Progenitor cell of endocrine pancreas (in vitro differentiated cells): ENCODE results near the gene ZFPM1. TPM values are rescaled to one million over a fixed set of nuclear protein-coding genes. Genes with fewer than 3 reads are reported as not detected.

Experiments used
- DNase-seq: peaks from one replicate; pipeline ENCODE4 v3.0.0; 2021; ENCODE audit warnings: low spot score; ENCODE audit not compliant: unreplicated experiment
- H3K27ac Mint-ChIP-seq: 2 replicates; pipeline ENCODE4 v1.8.0; 2021; ENCODE audit warnings: mild to moderate bottlenecking, moderate library complexity, mixed read lengths
- H3K27me3 Mint-ChIP-seq: 2 replicates; pipeline ENCODE4 v1.8.0; 2021; ENCODE audit warnings: mixed read lengths
- H3K36me3 Mint-ChIP-seq: 2 replicates; pipeline ENCODE4 v1.8.0; 2022; ENCODE audit warnings: mixed read lengths; ENCODE audit not compliant: insufficient read depth
- H3K4me1 Mint-ChIP-seq: 2 replicates; pipeline ENCODE4 v1.8.0; 2021; ENCODE audit warnings: low read depth, mixed read lengths
- H3K4me3 Mint-ChIP-seq: 2 replicates; pipeline ENCODE4 v1.8.0; 2021; ENCODE audit warnings: low read depth, mild to moderate bottlenecking, moderate library complexity, mixed read lengths
- H3K9me3 Mint-ChIP-seq: 2 replicates; pipeline ENCODE4 v1.8.0; 2021; ENCODE audit warnings: low read depth, mixed read lengths
- CTCF ChIP-seq: fragments of 200-600 bp; sonication (generic); IDR thresholded peaks from one replicate; pipeline ENCODE4 v1.5.0; 2021; ENCODE audit warnings: antibody characterized with exemption, mild to moderate bottlenecking; ENCODE audit not compliant: unreplicated experiment
- long read RNA-seq: library from polyadenylated mRNA; unstranded; transcript quantifications from one replicate; pipeline ENCODE4 v2.0.0, GENCODE V29; 2020
- total RNA-seq: library from RNA; stranded (reverse); gene quantifications from 2 replicates; pipeline ENCODE4 v1.2.1, GENCODE V29; 2021

The ZFPM1 gene
- 88.5 and 90.6 TPM in 2 replicates for total RNA-seq
- long read RNA-seq, partial matches to known transcripts, result 0 of 1 reads
- long read RNA-seq, other reads (novel, unspliced or antisense), result 1 of 1 reads

GRCh38 chr16:88453217-88453531 is at the start of gene ZFPM1:
Gene ZFPM1 (plus strand): TSS chr16:88453280. CDS start chr16:88453639, 359 bp downstream.
- Mint-ChIP-seq H3K27me3 (peaks cover 13% of the 10 kb centered on the region), H3K4me3 (peak within 1 kb of the TSS; percentile 87), H3K27ac (no peak within 1 kb of the TSS), H3K36me3 (no peaks in the 10 kb centered on the region), H3K9me3 (no peaks in the 10 kb centered on the region), H3K4me1 (peaks cover 8% of the 10 kb centered on the region)
- TF ChIP-seq CTCF, result no peak
- DNase-seq, result no peak

- Mint-ChIP-seq H3K27ac (no peak overlapping the region), H3K27me3 (peaks cover 25% of the 10 kb centered on the region), H3K4me3 (no peak overlapping the region), H3K4me1 (no peaks in the 10 kb centered on the region), H3K9me3 (no peaks in the 10 kb centered on the region), H3K36me3 (no peaks in the 10 kb centered on the region)
- DNase-seq, result no peak
- no peak for TF ChIP-seq CTCF
Measured at GRCh38 chr16:88403794-88404581, 49.1 kb upstream of the ZFPM1 start.

- no peaks in the 10 kb centered on the region for H3K4me1 Mint-ChIP-seq
- no peaks in the 10 kb centered on the region for H3K9me3 Mint-ChIP-seq
- H3K27me3 Mint-ChIP-seq, result peaks cover 22% of the 10 kb centered on the region
- TF ChIP-seq CTCF, result no peak
- H3K27ac Mint-ChIP-seq, result no peak overlapping the region
- H3K36me3 Mint-ChIP-seq, result no peaks in the 10 kb centered on the region
- no peak for DNase-seq
- H3K4me3 Mint-ChIP-seq, result no peak overlapping the region
Measured at GRCh38 chr16:88404769-88405168, 48.3 kb upstream of the ZFPM1 start.

GRCh38 chr16:88405216-88406060 is 47.6 kb upstream of the ZFPM1 start:
- no peaks in the 10 kb centered on the region for H3K4me1 Mint-ChIP-seq
- no peak for TF ChIP-seq CTCF
- H3K27ac Mint-ChIP-seq, result no peak overlapping the region
- DNase-seq, result no peak
- no peaks in the 10 kb centered on the region for H3K36me3 Mint-ChIP-seq
- H3K4me3 Mint-ChIP-seq, result no peak overlapping the region
- H3K9me3 Mint-ChIP-seq, result no peaks in the 10 kb centered on the region
- peaks cover 22% of the 10 kb centered on the region for H3K27me3 Mint-ChIP-seq
